HG03066 (cell line): Measurements from ENCODE around the gene POU4F1.
A peak's percentile ranks its signal among the peaks of the same experiment; 100 is the strongest.

Experiments
- ATAC-seq: cut with Tn5 transposase; IDR thresholded peaks from one replicate; pipeline ENCODE4 v1.9.1; 2021; ENCODE audit warnings: low read depth; ENCODE audit not compliant: unreplicated experiment

POU4F1 gene

DNA sequence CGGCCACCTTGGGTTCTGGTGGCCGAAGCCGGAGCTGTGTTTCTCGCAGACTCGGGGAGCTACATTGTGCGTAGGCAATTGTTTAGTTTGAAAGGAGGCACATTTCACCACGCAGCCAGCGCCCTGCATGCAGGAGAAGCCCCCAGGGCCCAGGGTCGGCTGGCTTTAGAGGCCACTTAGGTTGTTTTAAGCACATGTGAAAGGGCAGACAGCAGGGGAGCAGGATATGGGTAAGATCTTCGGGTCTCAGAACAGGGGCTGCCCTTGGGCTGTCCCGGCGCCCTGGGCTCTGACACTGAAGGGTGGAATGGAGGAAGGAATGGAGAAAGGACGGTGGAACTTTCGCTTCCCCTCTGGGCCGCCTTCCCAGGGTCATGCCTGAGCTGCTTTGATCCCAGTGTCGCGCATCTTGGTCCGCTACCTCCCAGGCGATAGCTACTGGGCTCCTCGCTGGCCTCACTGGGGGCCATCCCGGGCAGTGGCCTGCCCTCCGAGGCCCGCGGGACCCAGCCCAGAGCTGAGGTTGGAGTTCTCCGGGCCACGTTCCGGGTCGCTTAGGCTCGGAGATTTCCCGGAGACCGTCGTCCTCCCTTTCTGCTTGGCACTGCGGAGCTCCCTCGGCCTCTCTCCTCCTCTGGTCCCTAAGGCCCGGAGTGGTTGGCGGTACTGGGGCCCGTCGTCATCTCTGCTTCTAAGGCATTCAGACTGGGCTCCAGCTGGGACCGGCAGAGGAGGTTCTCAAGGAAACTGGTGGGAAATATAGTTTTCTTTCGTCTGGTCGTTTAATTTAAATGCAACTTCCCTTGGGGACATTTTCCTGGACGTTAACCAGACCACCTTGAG, 4.3 kb upstream of the POU4F1 start:
- no peak for ATAC-seq

- ATAC-seq: no peak
Observed at GRCh38 chr13:78606471-78607408, 3.4 kb upstream of the POU4F1 start.

DNA sequence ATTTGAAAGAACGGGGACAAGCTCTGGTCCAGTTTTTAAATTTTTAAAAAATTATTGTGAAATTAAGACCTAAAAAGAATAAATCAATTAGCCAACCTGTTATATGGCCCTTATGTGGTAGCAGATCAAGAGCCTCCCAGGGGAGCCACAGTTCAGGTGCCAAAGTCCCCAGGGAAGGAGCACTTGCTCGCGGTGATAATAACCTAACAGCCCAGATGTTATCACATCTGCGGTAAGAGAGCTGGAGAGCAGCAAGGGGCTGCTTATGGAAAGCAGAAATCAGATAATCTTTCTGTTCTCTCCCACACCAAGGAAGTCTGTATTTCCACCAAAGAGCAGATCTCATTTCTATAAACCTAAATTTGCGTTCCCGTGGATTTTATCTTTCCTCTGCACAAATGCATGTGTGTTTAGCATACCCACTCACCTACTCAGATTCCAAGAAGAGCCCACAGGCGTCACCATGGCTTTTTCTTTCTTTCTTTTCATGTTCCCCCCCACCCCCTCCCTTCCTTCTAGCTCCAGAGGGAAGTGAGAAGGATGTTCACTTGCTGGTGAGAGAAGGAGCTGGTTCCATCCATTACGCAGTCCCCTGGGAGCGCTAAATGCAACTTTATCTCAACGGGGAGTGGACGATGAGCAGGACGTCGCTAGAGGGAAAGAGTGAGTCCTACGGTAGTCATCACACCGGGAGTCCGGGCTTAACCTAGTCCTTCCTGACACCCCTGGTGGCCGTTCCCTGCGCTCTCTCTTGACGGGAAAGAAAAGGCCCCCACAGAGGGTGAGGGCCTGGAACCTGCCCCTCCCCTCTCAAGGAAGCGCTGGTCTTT, 1.6 kb upstream of the POU4F1 start:
- ATAC-seq: no peak

- peak; percentile 22 for ATAC-seq
Observed at GRCh38 chr13:78602561-78603239, 652 bp downstream of the POU4F1 start.

- ATAC-seq: no peak
Observed at GRCh38 chr13:78601874-78602560, 1.3 kb downstream of the POU4F1 start.

- ATAC-seq: no peak
Observed at GRCh38 chr13:78601124-78601873, 2.1 kb downstream of the POU4F1 start.

DNA sequence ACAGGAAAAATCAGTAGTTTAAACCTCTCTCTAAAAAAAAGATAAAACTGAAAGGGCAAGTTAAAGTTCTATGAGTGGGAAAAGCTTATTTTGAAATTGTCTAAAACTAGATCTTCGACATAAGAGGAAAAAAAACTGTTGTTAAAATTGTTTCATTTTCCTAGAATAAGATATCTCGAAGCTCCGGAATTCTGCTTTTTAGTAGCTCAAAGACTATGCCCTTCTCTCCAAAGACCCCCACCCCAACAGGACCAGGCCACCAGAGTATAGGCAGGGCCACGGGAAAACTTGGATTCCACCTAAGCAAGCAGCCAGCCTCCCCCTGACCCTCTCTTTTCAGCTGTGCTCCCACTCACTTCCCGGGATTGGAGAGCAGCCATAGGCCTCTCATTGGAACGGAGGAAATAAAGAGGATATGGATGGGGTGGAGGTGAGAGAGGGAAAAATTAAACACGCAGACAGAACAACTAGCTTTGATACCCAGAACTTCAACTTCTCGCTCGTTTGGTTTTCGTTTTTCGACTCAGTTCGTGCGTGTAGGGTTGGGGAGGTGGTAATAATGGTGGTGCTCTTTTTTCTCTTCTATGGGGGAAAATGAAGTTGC, 3.0 kb downstream of the POU4F1 start:
- ATAC-seq: no peak

- ATAC-seq: no peak
Observed at GRCh38 chr13:78599645-78600279, 3.6 kb downstream of the POU4F1 start.

- ATAC-seq: no peak
Observed at GRCh38 chr13:78598966-78599644, 4.2 kb downstream of the POU4F1 start.

DNA sequence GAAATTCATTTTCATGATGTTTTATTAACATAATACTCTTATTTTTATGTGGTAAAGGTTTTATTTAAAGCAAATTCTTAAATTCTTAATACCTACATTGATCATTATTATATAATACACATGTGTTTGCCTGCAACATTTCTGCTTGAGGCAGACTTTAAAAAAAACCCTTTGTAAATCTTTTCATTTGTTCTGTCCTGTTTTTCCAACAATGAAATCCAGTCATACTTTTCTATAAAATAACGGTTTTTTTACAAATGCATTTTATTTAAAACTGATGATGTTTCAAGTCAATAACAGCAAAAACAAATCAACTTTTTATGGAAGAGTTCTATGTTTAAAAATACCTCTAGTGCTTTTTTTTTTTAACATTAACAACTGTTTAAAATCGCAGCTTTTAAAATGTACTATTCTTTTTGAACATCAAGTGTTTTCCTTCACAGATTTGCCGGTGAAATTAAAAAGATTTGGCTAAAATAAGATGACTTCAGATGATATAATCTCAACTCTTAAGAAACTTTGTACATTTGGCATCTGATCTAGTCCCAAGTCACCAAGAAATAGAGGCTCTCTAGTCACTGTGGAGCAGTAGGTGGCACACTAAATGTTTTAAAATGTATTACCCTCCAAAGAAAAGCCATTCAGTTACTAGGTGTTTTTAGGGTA, 5.1 kb downstream of the POU4F1 start:
- no peak for ATAC-seq

DNA sequence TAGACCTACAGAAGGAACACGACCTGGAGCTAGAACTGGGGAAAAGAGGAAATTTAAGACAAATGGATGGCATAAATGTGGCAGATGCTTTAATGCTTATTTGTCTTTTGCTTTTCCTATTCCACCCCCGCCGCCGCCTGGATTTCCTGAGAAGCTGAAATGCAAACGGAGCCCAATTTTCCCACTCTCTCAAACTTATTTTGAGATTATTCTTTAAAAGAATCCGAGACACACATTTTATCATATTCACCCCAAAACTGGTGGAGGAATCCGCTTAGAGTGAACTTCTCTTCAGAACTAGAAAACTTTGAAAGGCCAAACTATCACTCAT, 5.8 kb downstream of the POU4F1 start:
- ATAC-seq: no peak

GRCh38 chr13:78596736-78597601, 6.4 kb downstream of the POU4F1 start:
- no peak for ATAC-seq

DNA sequence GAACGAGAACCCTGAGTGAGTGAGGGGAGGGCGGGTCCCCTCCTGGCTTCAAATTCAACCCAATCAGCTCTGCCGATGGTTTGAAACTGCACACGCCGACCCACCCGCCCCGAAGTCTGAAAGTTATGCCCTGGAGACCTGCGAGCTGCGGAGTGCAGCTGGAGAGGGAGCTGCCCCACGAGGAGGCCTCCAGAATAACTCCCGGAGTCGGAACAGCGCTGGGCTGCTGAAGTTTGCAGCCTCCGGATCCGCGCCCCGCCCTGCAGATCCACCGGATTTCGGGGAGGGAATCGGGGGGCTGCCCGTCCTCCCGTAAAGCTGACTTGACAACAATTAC, 7.0 kb downstream of the POU4F1 start:
- ATAC-seq: no peak

DNA sequence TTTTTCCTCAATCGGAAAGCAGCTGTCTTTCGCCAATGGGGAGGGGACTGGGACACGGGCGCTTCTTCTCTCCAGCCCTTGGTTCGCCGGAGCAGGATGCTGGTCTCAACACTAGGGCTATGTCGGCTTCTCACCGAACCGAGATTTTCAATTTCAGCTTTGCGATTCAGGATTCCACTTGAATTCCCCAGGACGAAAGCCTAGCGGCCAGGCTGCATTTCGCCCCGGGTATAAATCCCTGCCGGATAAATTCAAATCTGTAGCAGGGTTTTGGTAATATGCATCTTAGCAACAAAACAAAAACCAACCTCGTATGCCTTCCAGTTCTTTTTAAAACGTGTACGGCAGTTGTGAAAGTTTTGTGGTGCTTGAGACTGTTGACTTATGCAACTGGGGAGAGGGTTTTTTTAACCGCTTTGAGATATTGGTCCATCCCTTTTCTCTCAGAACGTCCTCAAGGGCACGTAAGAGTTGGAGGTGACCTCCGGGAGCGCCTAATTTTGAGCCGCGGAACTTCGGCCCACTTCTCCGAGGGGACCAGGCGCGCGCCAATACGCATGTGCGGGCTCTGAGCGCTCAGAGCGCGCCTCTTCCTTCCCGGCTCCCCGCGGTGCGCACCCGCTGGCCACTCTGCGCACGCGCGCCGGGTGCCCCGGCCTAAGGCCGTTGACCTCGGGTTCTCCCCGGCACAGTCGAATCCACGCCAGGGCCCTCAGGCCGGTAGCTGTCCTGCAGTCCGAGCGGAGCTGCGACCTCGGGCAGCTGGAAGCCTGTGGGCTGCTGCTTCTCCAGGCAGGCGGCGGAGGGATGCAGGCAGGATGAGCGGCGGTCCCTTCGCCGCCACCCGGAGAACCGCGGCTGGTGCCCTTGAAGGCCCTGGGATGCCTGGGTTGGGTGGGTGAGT, 7.6 kb downstream of the POU4F1 start:
- no peak for ATAC-seq

GRCh38 chr13:78594456-78594975, 8.8 kb downstream of the POU4F1 start:
- ATAC-seq: no peak
